Globus pallidus (tissue), 1 donor: ENCODE measurements around the gene SPX.
A peak's percentile ranks its signal among the peaks of the same experiment; 100 is the strongest.

Source experiments
- DNase-seq: peaks from one replicate; pipeline ENCODE4 v3.0.0-alpha.2; 2015; ENCODE audit warnings: low spot score

SPX gene, protein sequence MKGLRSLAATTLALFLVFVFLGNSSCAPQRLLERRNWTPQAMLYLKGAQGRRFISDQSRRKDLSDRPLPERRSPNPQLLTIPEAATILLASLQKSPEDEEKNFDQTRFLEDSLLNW

DNA sequence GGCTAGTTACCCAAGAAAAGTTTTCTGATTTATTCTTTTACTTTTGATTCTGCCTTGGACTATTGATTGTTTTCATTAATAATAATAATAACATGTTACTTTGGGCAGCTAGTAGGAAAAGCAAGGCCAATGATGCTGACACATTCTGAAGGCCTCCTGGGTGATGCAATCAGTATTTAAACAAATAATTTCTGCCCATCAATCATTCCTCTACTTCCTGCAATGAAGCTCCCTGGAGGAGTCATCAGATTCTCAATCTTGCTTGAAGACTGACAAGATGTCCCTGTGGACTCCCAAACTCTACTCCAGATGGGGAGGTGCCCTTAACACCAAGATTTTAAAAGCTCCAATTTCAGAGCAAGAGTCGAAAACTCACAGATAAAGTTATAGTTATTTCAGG lies at the start of gene SPX:
Gene SPX (plus strand): TSS at position 244 of the 400 bp plus-strand sequence. CDS start 177 bp downstream, outside the sequence.
- no peak for DNase-seq

- no peak for DNase-seq
These were observed 49.1 kb upstream of the SPX start for GRCh38 chr12:21476949-21477348.

DNA sequence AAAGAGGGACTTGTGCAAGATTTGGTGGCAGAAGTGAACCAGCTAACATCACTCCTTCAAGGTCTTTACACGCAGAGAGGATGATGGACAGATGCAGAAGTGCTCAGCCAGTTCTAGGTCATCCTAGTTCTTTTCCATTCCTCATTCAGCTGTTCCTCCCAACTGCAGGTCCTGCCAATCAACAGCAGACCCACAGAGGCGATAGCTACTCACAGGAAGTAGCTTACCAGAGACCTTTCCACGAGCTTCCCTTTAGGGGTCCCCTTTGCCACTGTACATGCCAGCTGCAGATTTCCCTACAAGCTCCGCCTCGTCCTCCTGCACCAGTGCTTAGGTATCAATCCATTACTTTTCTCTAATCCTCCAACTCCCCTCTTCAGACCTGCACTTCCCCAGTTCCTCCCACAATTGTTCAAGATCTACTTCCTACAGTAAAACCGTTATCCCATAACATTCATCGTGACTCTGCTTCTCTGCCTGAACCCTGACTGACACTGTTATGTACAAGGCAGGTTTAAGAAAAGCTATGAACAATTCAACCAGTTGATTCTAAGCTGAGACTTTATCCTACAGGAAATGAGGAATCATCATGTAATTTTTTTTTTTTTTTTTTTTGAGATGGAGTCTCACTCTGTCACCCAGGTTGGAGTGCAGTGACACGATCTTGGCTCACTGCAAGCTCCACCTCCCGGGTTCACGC lies 47.2 kb upstream of the SPX start:
- DNase-seq: no peak

GRCh38 chr12:21483531-21483930 lies 42.6 kb upstream of the SPX start:
- no peak for DNase-seq

DNA sequence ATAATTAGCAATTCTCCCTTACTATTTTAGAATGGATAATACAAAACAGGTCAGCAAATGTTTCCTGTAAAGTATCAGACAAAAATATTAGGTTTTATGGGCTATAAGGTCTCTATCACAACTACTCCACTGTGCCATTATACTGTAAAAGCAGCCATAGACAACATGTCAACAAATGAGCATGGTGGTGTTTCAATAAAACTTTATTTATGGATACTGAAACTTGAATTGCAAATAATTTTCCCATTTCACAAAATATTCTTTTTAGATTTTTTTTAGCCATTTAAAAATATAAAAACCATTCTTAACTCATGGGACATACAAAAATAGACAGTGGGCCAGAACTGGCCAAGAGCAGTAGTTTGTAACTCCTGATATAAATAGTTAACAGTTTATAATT lies 40.1 kb upstream of the SPX start:
- DNase-seq: no peak

- DNase-seq: no peak
These were observed 26.3 kb upstream of the SPX start for GRCh38 chr12:21499765-21500164.

- no peak for DNase-seq
These were observed 25.3 kb upstream of the SPX start for GRCh38 chr12:21500786-21501257.

DNA sequence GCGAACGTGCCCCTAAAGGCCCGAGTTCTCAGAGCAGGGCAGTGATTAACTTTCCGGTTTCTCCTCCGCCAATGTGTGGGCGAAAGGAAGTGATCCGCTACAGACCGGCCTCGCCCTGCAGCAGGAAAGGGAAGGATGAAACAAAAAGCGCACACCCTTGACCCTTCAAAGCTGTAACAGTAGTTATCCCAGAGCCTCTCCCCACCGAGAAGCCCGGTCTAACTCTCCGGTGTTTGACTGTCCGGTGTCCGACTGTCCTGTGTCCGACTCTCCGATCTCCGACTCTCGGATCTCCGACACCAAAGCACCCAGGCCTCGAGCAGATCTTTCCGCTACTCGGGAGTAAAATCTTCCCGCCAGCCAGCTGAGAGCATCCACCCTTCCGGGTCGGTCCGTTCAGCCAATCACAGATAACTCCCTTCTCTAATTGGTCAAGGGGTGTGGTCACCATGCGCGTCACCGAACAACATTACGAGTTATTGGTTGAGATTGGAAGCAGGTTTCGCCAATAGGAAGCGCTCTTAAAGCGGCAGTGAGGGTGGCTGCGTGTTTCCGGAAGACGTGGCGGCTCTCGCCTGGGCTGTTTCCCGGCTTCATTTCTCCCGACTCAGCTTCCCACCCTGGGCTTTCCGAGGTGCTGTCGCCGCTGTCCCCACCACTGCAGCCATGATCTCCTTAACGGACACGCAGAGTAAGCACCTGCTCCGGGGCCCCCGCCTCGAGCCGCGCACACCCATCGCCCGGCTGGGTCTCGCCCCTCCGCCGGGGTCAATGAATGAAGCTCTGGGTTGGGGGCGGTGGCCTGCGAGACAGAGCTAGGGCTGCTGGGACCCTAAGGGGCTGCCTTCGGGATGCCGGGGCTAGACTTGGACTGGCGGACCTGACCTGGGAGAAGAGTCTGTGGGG lies 24.6 kb upstream of the SPX start, which contains the start of the genes GOLT1B and RECQL:
Gene GOLT1B (plus strand): TSS at position 532 of the 906 bp plus-strand sequence. CDS start 135 bp downstream, at position 667.
Gene RECQL (minus strand): TSS at position 378 of the 906 bp plus-strand sequence. CDS start 2,065 bp downstream, outside the sequence.
- DNase-seq: peak; percentile 97

DNA sequence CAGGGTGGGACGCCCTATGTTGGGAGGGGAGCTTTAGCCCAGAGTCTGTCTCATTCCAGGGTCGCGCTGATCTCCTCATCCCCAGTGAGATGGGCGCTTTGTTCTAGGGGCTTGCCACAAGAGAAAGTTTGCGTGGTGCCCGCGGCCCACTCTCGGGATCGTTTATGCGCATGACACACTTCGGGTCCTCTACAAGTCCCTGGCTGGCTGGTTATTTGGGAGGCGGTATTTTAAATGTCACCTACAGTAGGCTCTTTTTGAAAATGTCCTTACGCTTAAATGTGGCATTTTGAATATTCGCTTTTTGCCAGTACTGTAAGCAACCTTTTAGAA lies 24.0 kb upstream of the SPX start:
- peak; percentile 14 for DNase-seq

DNA sequence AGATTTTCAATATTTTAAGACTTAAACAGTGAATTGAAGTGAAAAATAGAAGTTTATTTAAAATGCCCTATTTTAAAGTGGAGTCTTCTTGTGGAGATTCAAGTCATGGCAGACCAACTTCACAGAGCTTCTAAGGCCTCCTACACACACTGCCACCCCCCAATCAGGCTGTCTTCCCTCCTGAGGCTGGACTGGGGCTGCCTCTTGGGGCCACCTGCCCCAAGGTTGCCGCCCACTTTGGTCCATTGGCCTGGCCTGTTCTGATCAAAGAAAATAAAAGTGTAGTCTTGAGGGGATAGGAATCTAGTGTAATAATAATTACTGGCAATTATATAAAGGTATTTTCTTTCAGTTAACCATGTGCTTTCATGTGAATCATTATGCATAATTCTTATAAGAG lies 23.2 kb upstream of the SPX start:
- no peak for DNase-seq

DNA sequence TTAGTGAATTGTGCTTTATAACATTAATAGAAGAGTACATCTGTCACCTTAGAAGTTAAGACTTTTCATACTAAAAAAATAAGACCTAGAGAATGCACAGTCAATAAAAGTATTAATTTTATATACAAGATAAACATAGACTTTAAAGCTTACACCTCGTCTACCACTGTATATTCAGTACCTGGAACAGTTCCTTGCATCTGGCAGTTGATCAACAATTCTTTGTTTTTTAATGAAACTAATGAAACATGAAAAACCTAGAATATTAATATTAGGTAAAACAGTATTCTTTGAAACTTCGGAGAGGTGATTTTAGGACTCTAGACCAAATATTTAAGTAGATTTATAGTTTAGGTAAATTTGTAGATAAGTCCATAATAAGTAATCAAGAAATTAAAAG lies 20.2 kb upstream of the SPX start:
- DNase-seq: no peak

DNA sequence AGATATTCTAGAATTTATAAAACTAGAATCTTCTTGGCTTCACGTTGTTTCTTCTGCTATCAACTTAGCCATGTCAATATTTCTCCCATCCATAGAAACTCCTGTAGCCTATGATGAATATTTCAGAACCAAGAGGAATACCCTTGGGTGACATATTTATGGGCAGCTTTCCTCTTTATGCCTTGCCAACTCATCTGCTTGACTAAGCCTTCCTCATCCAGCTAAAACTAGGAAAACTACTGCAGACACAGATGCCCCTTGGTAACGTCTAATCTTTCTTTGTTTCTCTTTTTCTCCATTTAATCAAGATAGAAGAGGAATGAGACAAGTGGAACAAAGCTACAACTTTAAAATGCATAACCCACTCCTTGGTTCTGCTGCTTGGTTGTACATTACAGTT lies 18.2 kb upstream of the SPX start:
- DNase-seq: no peak

GRCh38 chr12:21509768-21510167 lies 16.3 kb upstream of the SPX start:
- DNase-seq: no peak

DNA sequence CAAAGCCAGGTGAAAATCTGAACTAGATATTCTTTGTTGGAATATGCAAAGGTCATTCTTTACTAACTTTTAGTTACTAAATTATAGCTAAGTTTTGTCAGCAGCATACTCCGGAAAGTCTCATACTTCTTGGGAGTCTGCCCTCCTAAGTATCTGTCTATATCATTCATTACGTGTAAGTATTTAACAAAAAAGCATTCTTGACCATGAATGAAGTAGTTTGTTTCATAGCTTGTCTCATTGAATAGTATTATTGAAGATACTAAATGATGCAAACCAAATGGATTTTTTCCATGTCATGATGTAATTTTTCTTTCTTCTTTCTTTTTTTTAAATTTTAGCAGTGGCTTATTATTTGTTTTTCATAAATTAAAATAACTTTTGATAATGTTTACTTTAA lies 9.8 kb upstream of the SPX start:
- DNase-seq: no peak

DNA sequence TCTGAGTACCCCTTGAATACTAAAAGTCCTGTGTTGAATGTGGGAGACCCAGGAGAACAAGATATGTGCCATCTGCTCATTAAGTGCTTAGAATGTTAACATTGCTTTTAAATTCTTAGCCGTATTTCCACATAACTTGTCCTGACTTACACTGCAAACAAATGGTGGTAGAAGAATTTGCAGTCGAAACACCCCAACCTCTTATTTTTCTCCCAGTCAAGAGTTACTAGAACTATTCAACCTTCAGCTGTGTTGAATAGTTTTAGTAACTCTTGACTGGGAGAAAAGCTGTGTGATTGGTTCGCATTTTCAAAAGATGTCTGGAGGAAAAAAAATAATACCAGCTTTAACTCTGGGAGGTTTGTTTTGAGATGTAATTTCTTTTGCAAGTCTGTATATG lies 7.6 kb upstream of the SPX start:
- DNase-seq: no peak

DNA sequence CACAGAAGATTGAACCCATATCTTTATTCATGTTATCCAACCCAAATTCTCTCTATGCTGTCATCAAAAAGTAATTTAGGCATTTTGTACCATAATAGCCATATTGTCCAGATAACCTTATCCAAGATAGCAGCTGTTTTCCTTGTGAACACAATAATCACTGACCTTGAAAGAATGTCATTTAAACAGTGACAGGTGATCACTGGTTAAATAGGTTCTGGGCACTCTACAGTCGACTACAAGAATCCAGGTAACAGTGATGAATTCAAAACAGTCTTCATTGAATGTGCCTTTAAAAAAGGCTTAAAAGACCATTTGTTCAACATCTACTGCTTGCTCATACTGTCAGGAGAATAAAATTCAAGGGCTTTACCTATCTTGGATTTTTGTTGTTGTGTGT lies 4.6 kb upstream of the SPX start:
- no peak for DNase-seq

- no peak for DNase-seq
These were observed 2.9 kb upstream of the SPX start for GRCh38 chr12:21523148-21523547.

DNA sequence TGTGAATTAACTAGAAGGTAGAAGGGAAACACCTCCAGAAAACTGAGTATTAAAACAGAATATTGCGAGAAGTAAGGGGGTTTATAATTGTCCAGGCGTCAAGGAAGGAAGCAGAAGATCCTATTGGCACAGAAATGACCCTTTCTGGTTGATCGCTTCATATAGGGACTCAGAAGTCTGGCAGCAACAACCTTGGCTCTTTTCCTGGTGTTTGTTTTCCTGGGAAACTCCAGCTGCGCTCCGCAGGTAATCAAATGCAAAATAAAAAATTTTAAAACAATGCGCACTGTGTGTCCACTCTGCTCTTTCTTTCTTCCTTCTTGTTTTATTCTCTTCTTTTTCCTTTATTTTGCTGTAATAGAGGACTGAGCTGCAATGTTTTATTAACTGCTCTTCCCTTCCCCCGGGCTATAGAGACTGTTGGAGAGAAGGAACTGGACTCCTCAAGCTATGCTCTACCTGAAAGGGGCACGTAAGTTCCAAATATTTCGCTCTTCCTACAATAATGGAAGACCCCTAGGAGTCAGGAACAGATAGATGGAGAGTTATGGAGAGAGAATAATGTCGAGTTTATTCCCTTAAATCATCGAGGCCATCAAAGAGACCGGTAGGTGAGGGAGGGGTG lies 737 bp downstream of the SPX start:
- peak; percentile 16 for DNase-seq

- DNase-seq: peak; percentile 68
These were observed 1.5 kb downstream of the SPX start for GRCh38 chr12:21527451-21528180.

GRCh38 chr12:21528953-21529352 lies 2.9 kb downstream of the SPX start:
- DNase-seq: peak; percentile 35

- DNase-seq: no peak
These were observed 3.4 kb downstream of the SPX start for GRCh38 chr12:21529456-21529855.
